H9 (cell line): ENCODE results near the gene CSMD2. TPM values are rescaled to one million over a fixed set of nuclear protein-coding genes. Genes with fewer than 3 reads are reported as not detected.
A peak's percentile ranks its signal among the peaks of the same experiment; 100 is the strongest.

Experiments used
- DNase-seq: peaks from one replicate; pipeline ENCODE4 v3.0.0-alpha.2; 2017
- H2AFZ ChIP-seq: one replicate; pipeline ENCODE4 v1.6.1; 2013; ENCODE audit warnings: mild to moderate bottlenecking, low read length, control low read depth, moderate library complexity
- H2AK5ac ChIP-seq: 2 replicates; pipeline ENCODE4 v1.6.1; 2013; ENCODE audit warnings: low read length, control low read depth, mixed read lengths; ENCODE audit not compliant: insufficient read length
- H2BK120ac ChIP-seq: one replicate; pipeline ENCODE4 v1.6.1; 2013; ENCODE audit warnings: low read depth, mild to moderate bottlenecking, low read length, control low read depth, inconsistent platforms; ENCODE audit not compliant: poor library complexity, severe bottlenecking
- H2BK12ac ChIP-seq: 2 replicates; pipeline ENCODE4 v1.6.1; 2013; ENCODE audit warnings: low read length, control low read depth, mixed read lengths, low read depth; ENCODE audit not compliant: insufficient read length
- H2BK15ac ChIP-seq: 2 replicates; pipeline ENCODE4 v1.6.1; 2013; ENCODE audit warnings: low read depth, low read length, control low read depth
- H2BK20ac ChIP-seq: one replicate; pipeline ENCODE4 v1.6.1; 2013; ENCODE audit warnings: low read depth, mild to moderate bottlenecking, low read length, control low read depth, inconsistent platforms; ENCODE audit not compliant: poor library complexity, severe bottlenecking
- H2BK5ac ChIP-seq: 2 replicates; pipeline ENCODE4 v1.6.1; 2013; ENCODE audit warnings: low read length, control low read depth, mixed read lengths; ENCODE audit not compliant: insufficient read length
- H3K14ac ChIP-seq: 2 replicates; pipeline ENCODE4 v1.6.1; 2013; ENCODE audit warnings: low read length, control low read depth; ENCODE audit not compliant: insufficient read depth
- H3K18ac ChIP-seq: 2 replicates; pipeline ENCODE4 v1.6.1; 2013; ENCODE audit warnings: low read depth, mild to moderate bottlenecking, mixed read lengths, low read length, control low read depth; ENCODE audit not compliant: insufficient read length
- H3K23ac ChIP-seq: 2 replicates; pipeline ENCODE4 v1.6.1; 2013; ENCODE audit warnings: low read length, control low read depth, mixed read lengths, low read depth; ENCODE audit not compliant: insufficient read length
- H3K23me2 ChIP-seq: 2 replicates; pipeline ENCODE4 v1.6.1; 2013; ENCODE audit warnings: low read depth, mild to moderate bottlenecking, mixed read lengths, low read length, control low read depth; ENCODE audit not compliant: insufficient read length, poor library complexity, severe bottlenecking
- H3K27ac ChIP-seq: 2 replicates; pipeline ENCODE4 v1.5.1; 2013; ENCODE audit warnings: low read length, control low read depth, mixed read lengths, low read depth; ENCODE audit not compliant: insufficient read length
- H3K27me3 ChIP-seq: 2 replicates; pipeline ENCODE4 v1.6.1; 2013; ENCODE audit warnings: low read length, control low read depth, inconsistent platforms; ENCODE audit not compliant: insufficient read depth
- H3K4ac ChIP-seq: 2 replicates; pipeline ENCODE4 v1.6.1; 2013; ENCODE audit warnings: low read depth, mild to moderate bottlenecking, control low read depth, inconsistent platforms, low read length, moderate library complexity
- H3K4me1 ChIP-seq: 2 replicates; pipeline ENCODE4 v1.6.1; 2013; ENCODE audit warnings: low read length, control low read depth, inconsistent platforms; ENCODE audit not compliant: insufficient read depth
- H3K4me2 ChIP-seq: 2 replicates; pipeline ENCODE4 v1.6.1; 2013; ENCODE audit warnings: low read length, control low read depth, mixed read lengths; ENCODE audit not compliant: insufficient read length, insufficient read depth
- H3K56ac ChIP-seq: 2 replicates; pipeline ENCODE4 v1.6.1; 2013; ENCODE audit warnings: low read depth, mild to moderate bottlenecking, mixed read lengths, low read length, control low read depth; ENCODE audit not compliant: insufficient read length
- H3K79me1 ChIP-seq: 2 replicates; pipeline ENCODE4 v1.6.1; 2013; ENCODE audit warnings: low read depth, mild to moderate bottlenecking, moderate library complexity, low read length, control low read depth, inconsistent platforms; ENCODE audit not compliant: insufficient read depth, poor library complexity, severe bottlenecking
- H3K79me2 ChIP-seq: 2 replicates; pipeline ENCODE4 v1.6.1; 2013; ENCODE audit warnings: low read length, control low read depth, inconsistent platforms; ENCODE audit not compliant: insufficient read depth
- H3K9ac ChIP-seq: 2 replicates; pipeline ENCODE4 v1.6.1; 2013; ENCODE audit warnings: low read length, control low read depth, mixed read lengths; ENCODE audit not compliant: insufficient read length; ENCODE audit errors: extremely low read depth
- H3K9me3 ChIP-seq: one replicate; pipeline ENCODE4 v1.6.1; 2013; ENCODE audit warnings: low read depth, low read length, inconsistent platforms; ENCODE audit not compliant: control insufficient read depth
- H3T11ph ChIP-seq: one replicate; pipeline ENCODE4 v1.6.1; 2013; ENCODE audit warnings: mild to moderate bottlenecking, low read length, control low read depth, inconsistent platforms
- H4K20me1 ChIP-seq: one replicate; pipeline ENCODE4 v1.6.1; 2013; ENCODE audit not compliant: control insufficient read depth, insufficient read length, insufficient read depth
- H4K5ac ChIP-seq: 2 replicates; pipeline ENCODE4 v1.6.1; 2013; ENCODE audit warnings: low read depth, mild to moderate bottlenecking, mixed read lengths, low read length, control low read depth; ENCODE audit not compliant: insufficient read length
- H4K8ac ChIP-seq: replicated peaks from 2 replicates; pipeline ENCODE4 v1.6.1; 2013; ENCODE audit warnings: low read length, control low read depth, mixed read lengths, low read depth; ENCODE audit not compliant: insufficient read length
- H4K91ac ChIP-seq: 2 replicates; pipeline ENCODE4 v1.6.1; 2013; ENCODE audit warnings: low read depth, mild to moderate bottlenecking, moderate library complexity, mixed read lengths, low read length, control low read depth; ENCODE audit not compliant: insufficient read length
- H3K27ac Mint-ChIP-seq, 3 experiments: 2 replicates in 2 of 3; 3 replicates in 1 of 3; pipeline ENCODE4 v1.8.0; 2020 to 2021; ENCODE audit warnings: mixed read lengths in 3 of 3, mild to moderate bottlenecking in 1 of 3, moderate library complexity in 1 of 3
- H3K27me3 Mint-ChIP-seq: 2 replicates; pipeline ENCODE4 v1.8.0; 2021; ENCODE audit warnings: low read depth, mild to moderate bottlenecking, moderate library complexity, mixed read lengths
- H3K36me3 Mint-ChIP-seq, 3 experiments: 2 replicates in 2 of 3; 3 replicates in 1 of 3; pipeline ENCODE4 v1.8.0; 2020 to 2021; ENCODE audit warnings: low read depth in 3 of 3, mixed read lengths in 3 of 3; ENCODE audit not compliant: insufficient read depth in 1 of 3
- H3K4me1 Mint-ChIP-seq, 2 experiments: 2 replicates each; pipeline ENCODE4 v1.8.0; 2020; ENCODE audit warnings: mixed read lengths in 2 of 2
- H3K4me3 Mint-ChIP-seq, 2 experiments: 2 replicates in 1 of 2; 3 replicates in 1 of 2; pipeline ENCODE4 v1.8.0; 2020 to 2021; ENCODE audit warnings: mild to moderate bottlenecking in 2 of 2, mixed read lengths in 2 of 2, moderate library complexity in 1 of 2
- H3K9me3 Mint-ChIP-seq, 2 experiments: 2 replicates in 1 of 2; 3 replicates in 1 of 2; pipeline ENCODE4 v1.8.0; 2020; ENCODE audit warnings: mild to moderate bottlenecking in 2 of 2, mixed read lengths in 2 of 2, moderate library complexity in 1 of 2
- whole genome bisulfite sequencing: extraction: QIAGEN DNeasy Blood & Tissue Kit; methylation state at CpG from one replicate; pipeline ENCODE4 v1.1.7; 2013; ENCODE audit warnings: missing lambda C conversion rate, low lambda C conversion rate, mixed read lengths; ENCODE audit not compliant: insufficient read length; ENCODE audit errors: extremely low coverage; 5-methylcytosine and 5-hydroxymethylcytosine counted together
- total RNA-seq: library from RNA; stranded (reverse); gene quantifications from 2 replicates; pipeline ENCODE4 v1.2.1, GENCODE V29; 2021
- TF ChIP-seq, protein P1 (sequence below): fragments of 200-600 bp; sonication (generic); conservative IDR thresholded peaks from 3 replicates; pipeline ENCODE4 v1.8.0; 2021; ENCODE audit warnings: antibody characterized with exemption, mild to moderate bottlenecking

The CSMD2 gene
- total RNA-seq, 1 experiment from 2014 or later: 6.4 TPM

DNA sequence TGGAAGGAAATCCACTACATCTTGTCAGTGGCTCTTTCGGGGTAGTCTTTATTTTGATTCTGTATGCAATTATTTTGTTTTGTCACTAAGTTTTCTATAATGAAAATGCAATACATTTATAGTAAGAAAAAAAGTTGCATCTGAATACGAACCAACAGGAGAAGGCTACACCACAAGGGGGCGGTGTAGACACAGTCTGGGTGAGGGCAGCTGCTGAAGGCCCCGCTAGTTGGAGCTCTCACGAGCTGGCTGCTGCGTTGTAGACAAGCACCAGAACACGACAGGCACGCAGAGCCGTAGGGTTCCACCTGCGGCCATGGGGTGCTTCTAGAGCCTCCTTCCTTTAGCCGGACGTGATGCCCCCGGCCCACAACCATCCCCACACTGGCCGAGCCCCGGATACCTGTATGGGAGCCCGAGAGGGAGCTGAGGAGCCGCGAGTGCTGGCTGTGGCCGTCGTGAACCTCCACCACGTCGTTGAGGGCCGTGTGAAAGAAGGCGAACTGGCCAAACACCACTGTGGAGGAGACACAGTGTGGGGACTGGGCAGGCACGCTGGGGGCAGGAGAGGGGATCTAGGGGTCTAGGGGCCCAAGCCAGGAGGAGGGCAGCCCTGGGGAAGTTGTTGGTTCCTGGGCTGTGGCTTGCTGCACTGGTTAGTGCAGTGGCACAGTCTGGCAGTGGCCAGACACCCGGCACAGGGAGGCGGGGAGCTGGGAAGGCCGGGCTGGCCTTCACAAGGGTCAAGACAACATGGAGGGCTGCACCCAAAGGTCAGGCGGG is 531.8 kb downstream of the CSMD2 start:
- H3K27ac Mint-ChIP-seq: no peak overlapping the region
- peaks cover 20 to 28% of the 10 kb centered on the region in 2 experiments for H3K4me1 Mint-ChIP-seq
- H4K91ac ChIP-seq: no peak overlapping the region

More for the DNA sequence above, 531.8 kb downstream of the CSMD2 start:
- Histone ChIP-seq H3K4me1 (peaks cover 6% of the 10 kb centered on the region; the same call in 1 of the 2 replicates), H4K20me1 (no peaks in the 10 kb centered on the region), H3K23me2 (no peaks in the 10 kb centered on the region), H4K8ac (no peak overlapping the region), H2BK5ac (no peak overlapping the region), H3K4me2 (no peak overlapping the region), H2BK120ac (no peak overlapping the region), H3K9ac (no peak overlapping the region), H2BK15ac (no peak overlapping the region), H3K79me1 (no peaks in the 10 kb centered on the region), H2BK12ac (no peak overlapping the region), H3K27ac (no peak overlapping the region), H3K27me3 (no peaks in the 10 kb centered on the region), H2AFZ (no peak overlapping the region), H3K56ac (no peak overlapping the region), H3K4ac (no peak overlapping the region), H3K79me2 (no peaks in the 10 kb centered on the region), H3K14ac (no peak overlapping the region), H3K23ac (no peak overlapping the region), H2BK20ac (no peak overlapping the region), H3K18ac (no peak overlapping the region), H2AK5ac (no peak overlapping the region), H3K9me3 (no peaks in the 10 kb centered on the region), H3T11ph (no peak overlapping the region), H4K5ac (no peak overlapping the region)
- WGBS: no CpG with 5 or more reads among the region's 29 CpGs
- Mint-ChIP-seq H3K36me3 (peaks cover 3 to 11% (median 8%) of the 10 kb centered on the region in 3 experiments), H3K9me3 (no peaks in the 10 kb centered on the region), H3K27me3 (peaks cover 21% of the 10 kb centered on the region), H3K4me3 (no peak overlapping the region)
- TF ChIP-seq, protein P1, sequence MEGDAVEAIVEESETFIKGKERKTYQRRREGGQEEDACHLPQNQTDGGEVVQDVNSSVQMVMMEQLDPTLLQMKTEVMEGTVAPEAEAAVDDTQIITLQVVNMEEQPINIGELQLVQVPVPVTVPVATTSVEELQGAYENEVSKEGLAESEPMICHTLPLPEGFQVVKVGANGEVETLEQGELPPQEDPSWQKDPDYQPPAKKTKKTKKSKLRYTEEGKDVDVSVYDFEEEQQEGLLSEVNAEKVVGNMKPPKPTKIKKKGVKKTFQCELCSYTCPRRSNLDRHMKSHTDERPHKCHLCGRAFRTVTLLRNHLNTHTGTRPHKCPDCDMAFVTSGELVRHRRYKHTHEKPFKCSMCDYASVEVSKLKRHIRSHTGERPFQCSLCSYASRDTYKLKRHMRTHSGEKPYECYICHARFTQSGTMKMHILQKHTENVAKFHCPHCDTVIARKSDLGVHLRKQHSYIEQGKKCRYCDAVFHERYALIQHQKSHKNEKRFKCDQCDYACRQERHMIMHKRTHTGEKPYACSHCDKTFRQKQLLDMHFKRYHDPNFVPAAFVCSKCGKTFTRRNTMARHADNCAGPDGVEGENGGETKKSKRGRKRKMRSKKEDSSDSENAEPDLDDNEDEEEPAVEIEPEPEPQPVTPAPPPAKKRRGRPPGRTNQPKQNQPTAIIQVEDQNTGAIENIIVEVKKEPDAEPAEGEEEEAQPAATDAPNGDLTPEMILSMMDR: peak; percentile 99
- DNase-seq: peak; percentile 91
